GM12878 (cell line): ENCODE data around the gene LAMA2. TPM values are rescaled to one million over a fixed set of nuclear protein-coding genes. Genes with fewer than 3 reads are reported as not detected.

Experiments used
- ATAC-seq: fragments of 200-7000 bp; cut with Tn5 transposase; 3 replicates; pipeline ENCODE4 v1.9.1; 2020; ENCODE audit warnings: mild to moderate bottlenecking, moderate library complexity
- BruUV-seq: library from RNA; stranded (reverse); fragments of 400-500 nt; replicated peaks from 2 replicates; lab custom pipeline; 2021; lab: Mats Ljungman, UMichigan
- CTCF ChIA-PET: fragments of 300-600 bp; sonication (Branson Sonifier 250); formaldehyde crosslinking; extraction: SDS; loops from one replicate; lab custom pipeline; 2021; ENCODE audit warnings: inconsistent platforms; lab: Yijun Ruan, JAX
- POLR2A ChIA-PET: fragments of 350-600 bp; formaldehyde crosslinking; extraction: SDS; loops from one replicate; lab custom pipeline; 2021; ENCODE audit warnings: inconsistent platforms; lab: Charles Lee
- RAD21 ChIA-PET: fragments of 300-600 bp; sonication (Branson Sonifier 250); formaldehyde crosslinking; loops from one replicate; lab custom pipeline; 2023; ENCODE audit warnings: antibody characterized with exemption; ENCODE audit not compliant: unreplicated experiment; lab: Charles Lee
- SMC1A ChIA-PET: fragments of 300-600 bp; sonication (Branson Sonifier 250); formaldehyde crosslinking; loops from one replicate; lab custom pipeline; 2023; ENCODE audit not compliant: unreplicated experiment, uncharacterized antibody; lab: Charles Lee
- DNase-seq: peaks from one replicate; pipeline ENCODE4 v3.0.0-alpha.2; 2011; ENCODE audit warnings: low read depth, low spot score
- FAIRE-seq: peaks from 3 replicates; lab custom pipeline; 2011; peaks lifted over from hg19 to GRCh38; lab: Jason Lieb, UNC
- H2AFZ ChIP-seq: 2 replicates; pipeline ENCODE4 v1.6.0; 2011; ENCODE audit warnings: low read depth, low read length, control low read depth; ENCODE audit not compliant: control insufficient read depth
- H3K27ac ChIP-seq: 2 replicates; pipeline ENCODE4 v1.5.1; 2011; ENCODE audit warnings: control low read depth; ENCODE audit not compliant: control insufficient read depth, insufficient read depth
- H3K27me3 ChIP-seq, 2 experiments: replicated peaks in 1 of 2; 2 replicates each; pipeline versions ENCODE4 v1.6.0 to v1.6.1; 2011; ENCODE audit warnings: low read length in 1 of 2; ENCODE audit not compliant: control insufficient read depth in 2 of 2, insufficient read depth in 2 of 2
- H3K36me3 ChIP-seq, 2 experiments: 2 replicates each; pipeline ENCODE4 v1.5.1; 2011; ENCODE audit warnings: low read length in 1 of 2; ENCODE audit not compliant: control insufficient read depth in 2 of 2, insufficient read depth in 2 of 2
- H3K4me1 ChIP-seq: 2 replicates; pipeline ENCODE4 v1.6.1; 2011; ENCODE audit warnings: mild to moderate bottlenecking, low read length, moderate library complexity, mixed read lengths; ENCODE audit not compliant: control insufficient read depth, insufficient read depth
- H3K4me2 ChIP-seq: 2 replicates; pipeline ENCODE4 v1.6.0; 2011; ENCODE audit warnings: control low read depth; ENCODE audit not compliant: control insufficient read depth, insufficient read depth
- H3K4me3 ChIP-seq: fragments of 200-600 bp; sonication (generic); 2 replicates; pipeline ENCODE4 v1.5.1; 2016
- H3K79me2 ChIP-seq: 2 replicates; pipeline ENCODE4 v1.6.0; 2011; ENCODE audit warnings: low read length; ENCODE audit not compliant: control insufficient read depth, insufficient read depth
- H3K9ac ChIP-seq: 2 replicates; pipeline ENCODE4 v1.8.0; 2011; ENCODE audit warnings: low read length, control low read depth, mixed read lengths; ENCODE audit not compliant: control insufficient read depth, insufficient read depth
- H3K9me3 ChIP-seq: replicated peaks from 3 replicates; pipeline ENCODE4 v1.5.1; 2011; ENCODE audit warnings: mild to moderate bottlenecking, low read length; ENCODE audit not compliant: control insufficient read depth, insufficient read depth
- H4K20me1 ChIP-seq: 2 replicates; pipeline ENCODE4 v1.6.0; 2011; ENCODE audit not compliant: control insufficient read depth, insufficient read depth
- CBFB ChIP-seq: IDR thresholded peaks from 2 replicates; pipeline ENCODE4 v1.6.1; 2016; ENCODE audit warnings: antibody characterized with exemption, low read depth
- FOXK2 ChIP-seq: fragments of 450-650 bp; IDR thresholded peaks from 2 replicates; pipeline ENCODE4 v1.6.1; 2017; ENCODE audit warnings: mild to moderate bottlenecking, moderate library complexity
- FOXM1 ChIP-seq: IDR thresholded peaks from 2 replicates; pipeline ENCODE4 v1.6.1; 2012; ENCODE audit warnings: low read depth, mild to moderate bottlenecking, inconsistent platforms, low read length, moderate library complexity
- HDAC2 ChIP-seq: fragments of 200-600 bp; sonication (generic); IDR thresholded peaks from 2 replicates; pipeline ENCODE4 v1.6.1; 2017
- RAD21 ChIP-seq: IDR thresholded peaks from 2 replicates; pipeline ENCODE4 v1.6.1; 2011; ENCODE audit warnings: mild to moderate bottlenecking, low read depth, low read length, moderate library complexity; ENCODE audit not compliant: insufficient read depth
- SMAD5 ChIP-seq: IDR thresholded peaks from 2 replicates; pipeline ENCODE4 v1.6.1; 2016; ENCODE audit warnings: antibody characterized with exemption, low read depth
- SP1 ChIP-seq: IDR thresholded peaks from one replicate; pipeline ENCODE4 v1.6.1; 2011; ENCODE audit warnings: low read depth, low read length
- STAT1 ChIP-seq: fragments of 450-650 bp; conservative IDR thresholded peaks from 2 replicates; pipeline ENCODE4 v1.6.1; 2014; ENCODE audit warnings: antibody characterized with exemption, mild to moderate bottlenecking
- ZNF217 ChIP-seq: fragments of 450-650 bp; IDR thresholded peaks from 2 replicates; pipeline ENCODE4 v1.6.1; 2017; ENCODE audit warnings: antibody characterized with exemption, mild to moderate bottlenecking
- ZNF384 ChIP-seq: IDR thresholded peaks from 2 replicates; pipeline ENCODE4 v1.6.1; 2012; ENCODE audit warnings: low read depth, mild to moderate bottlenecking, low read length, improper control_type of control experiment, borderline replicate concordance
- WGBS: methylation state at CpG from one replicate; pipeline ENCODE4 v1.1.6; 2016; ENCODE audit warnings: low lambda C conversion rate; ENCODE audit not compliant: insufficient replicate concordance, insufficient coverage; ENCODE audit errors: missing lambda C conversion rate; 5-methylcytosine and 5-hydroxymethylcytosine counted together
- in situ Hi-C: fragments of 300-500 bp; cut with MboI; formaldehyde crosslinking; loops from 9 replicates; pipeline ENCODE4 v1.14.3; 2018; ENCODE audit warnings: mixed read lengths
- intact Hi-C: fragments of 100-400 bp; cut with micrococcal nuclease; formaldehyde crosslinking; loops from one replicate; pipeline ENCODE4 v1.14.2; 2022; ENCODE audit not compliant: unreplicated experiment
- polyA plus RNA-seq, 11 experiments: library from polyadenylated mRNA; depleted of rRNA in 4 of 11; unstranded in 6 of 11; stranded (reverse) in 5 of 11; fragments of >200 nt; fragmentation: Nextera tagmentation in 4 of 11; fragmentation: Illumina TruSeq in 1 of 11; extraction: Ambion mirVana in 4 of 11; extraction: Trizol in 1 of 11; gene quantifications; 1 replicate in 1 of 11; 2 replicates in 10 of 11; pipeline versions ENCODE4 v1.2.1 to v1.2.3, GENCODE V29; 2011 to 2016; ENCODE audit warnings: inconsistent platforms in 2 of 11, missing spikeins in 2 of 11, low read depth in 1 of 11
- total RNA-seq, 4 experiments: library from RNA; depleted of rRNA in 3 of 4; stranded (reverse); fragments of >200 nt in 3 of 4; fragmentation: Illumina TruSeq in 1 of 4; extraction: Trizol in 1 of 4; gene quantifications; 2 replicates each; pipeline versions ENCODE4 v1.2.1 to v1.2.3, GENCODE V29; 2013 to 2021
- TF ChIP-seq, protein P1 (sequence below): fragments of 450-650 bp; IDR thresholded peaks from 2 replicates; pipeline ENCODE4 v1.6.1; 2017; ENCODE audit warnings: antibody characterized with exemption, mild to moderate bottlenecking, moderate library complexity
- TF ChIP-seq, protein P2 (sequence below): fragments of 450-650 bp; IDR thresholded peaks from 2 replicates; pipeline ENCODE4 v1.6.1; 2017; ENCODE audit warnings: mild to moderate bottlenecking, low read depth, inconsistent platforms; ENCODE audit not compliant: poor library complexity, severe bottlenecking
- TF ChIP-seq, protein P3 (sequence below), 3 experiments: IDR thresholded peaks in 2 of 3; conservative IDR thresholded peaks in 1 of 3; 2 replicates each; pipeline ENCODE4 v1.5.1; 2011; ENCODE audit warnings: low read depth in 3 of 3, low read length in 3 of 3, mild to moderate bottlenecking in 3 of 3, control low read depth in 2 of 3, moderate library complexity in 2 of 3, inconsistent platforms in 1 of 3, mixed read lengths in 1 of 3; ENCODE audit not compliant: control insufficient read depth in 2 of 3, insufficient read depth in 1 of 3; ENCODE audit errors: extremely low read depth in 1 of 3

Gene LAMA2
- total and polyA plus RNA-seq, 10 of the 15 experiments (the other 5 are each of a cell fraction or from before 2014, with no cell fraction given) = 0.04 to 2.0 (median 0.37) TPM; not detected in 1

- Histone ChIP-seq H3K27me3 (no peaks in the 10 kb centered on the region), H3K9me3 (no peaks in the 10 kb centered on the region), H3K4me2 (no peak overlapping the region), H3K4me1 (no peaks in the 10 kb centered on the region), H3K4me3 (no peak overlapping the region), H3K79me2 (no peaks in the 10 kb centered on the region), H3K36me3 (no peaks in the 10 kb centered on the region), H3K9ac (no peak overlapping the region), H3K27ac (no peak overlapping the region), H2AFZ (no peak overlapping the region), H4K20me1 (no peaks in the 10 kb centered on the region)
- ChIA-PET POLR2A (no interaction called here), CTCF (interaction anchor here (1.2 to 1.5 kb wide), 3 partner anchors 9 to 89 kb away, joined by 4 to 11 read pairs (median 4); no protein-coding TSS in a partner anchor), RAD21 (interaction anchor here (0.9 kb wide), 1 partner anchor 9 kb away, joined by 3 read pairs; no protein-coding TSS in a partner anchor), SMC1A (no interaction called here)
- 45% methylated on average over 4 of the region's 4 CpGs for WGBS
- FAIRE-seq = no peak
- TF ChIP-seq CBFB (no peak), HDAC2 (no peak), ZNF217 (no peak), RAD21 (no peak), FOXK2 (no peak), ZNF384 (no peak), STAT1 (no peak), SP1 (no peak), SMAD5 (no peak), FOXM1 (no peak)
- TF ChIP-seq, protein P1, sequence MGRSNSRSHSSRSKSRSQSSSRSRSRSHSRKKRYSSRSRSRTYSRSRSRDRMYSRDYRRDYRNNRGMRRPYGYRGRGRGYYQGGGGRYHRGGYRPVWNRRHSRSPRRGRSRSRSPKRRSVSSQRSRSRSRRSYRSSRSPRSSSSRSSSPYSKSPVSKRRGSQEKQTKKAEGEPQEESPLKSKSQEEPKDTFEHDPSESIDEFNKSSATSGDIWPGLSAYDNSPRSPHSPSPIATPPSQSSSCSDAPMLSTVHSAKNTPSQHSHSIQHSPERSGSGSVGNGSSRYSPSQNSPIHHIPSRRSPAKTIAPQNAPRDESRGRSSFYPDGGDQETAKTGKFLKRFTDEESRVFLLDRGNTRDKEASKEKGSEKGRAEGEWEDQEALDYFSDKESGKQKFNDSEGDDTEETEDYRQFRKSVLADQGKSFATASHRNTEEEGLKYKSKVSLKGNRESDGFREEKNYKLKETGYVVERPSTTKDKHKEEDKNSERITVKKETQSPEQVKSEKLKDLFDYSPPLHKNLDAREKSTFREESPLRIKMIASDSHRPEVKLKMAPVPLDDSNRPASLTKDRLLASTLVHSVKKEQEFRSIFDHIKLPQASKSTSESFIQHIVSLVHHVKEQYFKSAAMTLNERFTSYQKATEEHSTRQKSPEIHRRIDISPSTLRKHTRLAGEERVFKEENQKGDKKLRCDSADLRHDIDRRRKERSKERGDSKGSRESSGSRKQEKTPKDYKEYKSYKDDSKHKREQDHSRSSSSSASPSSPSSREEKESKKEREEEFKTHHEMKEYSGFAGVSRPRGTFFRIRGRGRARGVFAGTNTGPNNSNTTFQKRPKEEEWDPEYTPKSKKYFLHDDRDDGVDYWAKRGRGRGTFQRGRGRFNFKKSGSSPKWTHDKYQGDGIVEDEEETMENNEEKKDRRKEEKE = no peak
- TF ChIP-seq, protein P2, sequence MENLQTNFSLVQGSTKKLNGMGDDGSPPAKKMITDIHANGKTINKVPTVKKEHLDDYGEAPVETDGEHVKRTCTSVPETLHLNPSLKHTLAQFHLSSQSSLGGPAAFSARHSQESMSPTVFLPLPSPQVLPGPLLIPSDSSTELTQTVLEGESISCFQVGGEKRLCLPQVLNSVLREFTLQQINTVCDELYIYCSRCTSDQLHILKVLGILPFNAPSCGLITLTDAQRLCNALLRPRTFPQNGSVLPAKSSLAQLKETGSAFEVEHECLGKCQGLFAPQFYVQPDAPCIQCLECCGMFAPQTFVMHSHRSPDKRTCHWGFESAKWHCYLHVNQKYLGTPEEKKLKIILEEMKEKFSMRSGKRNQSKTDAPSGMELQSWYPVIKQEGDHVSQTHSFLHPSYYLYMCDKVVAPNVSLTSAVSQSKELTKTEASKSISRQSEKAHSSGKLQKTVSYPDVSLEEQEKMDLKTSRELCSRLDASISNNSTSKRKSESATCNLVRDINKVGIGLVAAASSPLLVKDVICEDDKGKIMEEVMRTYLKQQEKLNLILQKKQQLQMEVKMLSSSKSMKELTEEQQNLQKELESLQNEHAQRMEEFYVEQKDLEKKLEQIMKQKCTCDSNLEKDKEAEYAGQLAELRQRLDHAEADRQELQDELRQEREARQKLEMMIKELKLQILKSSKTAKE = no peak
- TF ChIP-seq, protein P3, sequence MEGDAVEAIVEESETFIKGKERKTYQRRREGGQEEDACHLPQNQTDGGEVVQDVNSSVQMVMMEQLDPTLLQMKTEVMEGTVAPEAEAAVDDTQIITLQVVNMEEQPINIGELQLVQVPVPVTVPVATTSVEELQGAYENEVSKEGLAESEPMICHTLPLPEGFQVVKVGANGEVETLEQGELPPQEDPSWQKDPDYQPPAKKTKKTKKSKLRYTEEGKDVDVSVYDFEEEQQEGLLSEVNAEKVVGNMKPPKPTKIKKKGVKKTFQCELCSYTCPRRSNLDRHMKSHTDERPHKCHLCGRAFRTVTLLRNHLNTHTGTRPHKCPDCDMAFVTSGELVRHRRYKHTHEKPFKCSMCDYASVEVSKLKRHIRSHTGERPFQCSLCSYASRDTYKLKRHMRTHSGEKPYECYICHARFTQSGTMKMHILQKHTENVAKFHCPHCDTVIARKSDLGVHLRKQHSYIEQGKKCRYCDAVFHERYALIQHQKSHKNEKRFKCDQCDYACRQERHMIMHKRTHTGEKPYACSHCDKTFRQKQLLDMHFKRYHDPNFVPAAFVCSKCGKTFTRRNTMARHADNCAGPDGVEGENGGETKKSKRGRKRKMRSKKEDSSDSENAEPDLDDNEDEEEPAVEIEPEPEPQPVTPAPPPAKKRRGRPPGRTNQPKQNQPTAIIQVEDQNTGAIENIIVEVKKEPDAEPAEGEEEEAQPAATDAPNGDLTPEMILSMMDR (IDR thresholded peaks at IDR 0.05 in 2 of 3, conservative IDR thresholded peaks at IDR 0.05 in 1 of 3; ENCODE audit: control insufficient read depth in 2 of 3, extremely low read depth in 1 of 3, insufficient read depth in 1 of 3, low read depth in 3 of 3, low read length in 3 of 3) = no peak
- DNase-seq = no peak
- BruUV-seq = no TSS peak
- in situ Hi-C loops (no loop called here), intact Hi-C loops (no loop called here)
- ATAC-seq = no peak
Measured at GRCh38 chr6:129508477-129509145, 625.7 kb downstream of the LAMA2 start.
